C4-2B (cell line): Measurements from ENCODE around the gene POLG2.

ENCODE experiments used
- H3K27ac ChIP-seq: fragments of 450-650 bp; 2 replicates; pipeline ENCODE4 v1.5.1; 2017
- CTCF ChIP-seq: fragments of 450-650 bp; conservative IDR thresholded peaks from 2 replicates; pipeline ENCODE4 v1.5.1; 2017; ENCODE audit warnings: mild to moderate bottlenecking
- ZFX ChIP-seq: fragments of 450-650 bp; IDR thresholded peaks from 2 replicates; pipeline ENCODE4 v1.6.1; 2017

Gene POLG2

GRCh38 chr17:64506201-64506575 is 9.3 kb upstream of the POLG2 start, which contains the start of gene DDX5:
TSS of gene DDX5 (minus strand) at chr17:64506289. CDS start at chr17:64506119, 170 bp downstream.
- peak within 1 kb of the TSS; percentile 98 for H3K27ac ChIP-seq
- TF ChIP-seq CTCF (no peak), ZFX (no peak)

GRCh38 chr17:64505340-64506200 is 8.7 kb upstream of the POLG2 start:
- TF ChIP-seq CTCF (no peak), ZFX (peak; percentile 49)
- peak overlapping the region; percentile 98 for H3K27ac ChIP-seq

- H3K27ac ChIP-seq, result peak overlapping the region; percentile 98
- TF ChIP-seq CTCF (no peak), ZFX (no peak)
These were observed 8.0 kb upstream of the POLG2 start for GRCh38 chr17:64504769-64505339.

GRCh38 chr17:64503821-64504768 is 7.2 kb upstream of the POLG2 start:
- no peak for TF ChIP-seq ZFX
- no peak for TF ChIP-seq CTCF
- no peak overlapping the region for H3K27ac ChIP-seq

GRCh38 chr17:64503341-64503740 is 6.5 kb upstream of the POLG2 start:
- H3K27ac ChIP-seq, result no peak overlapping the region
- TF ChIP-seq CTCF (no peak), ZFX (no peak)

- no peak for TF ChIP-seq ZFX
- no peak for TF ChIP-seq CTCF
- H3K27ac ChIP-seq, result no peak overlapping the region
These were observed 6.0 kb upstream of the POLG2 start for GRCh38 chr17:64502809-64503208.
